Prostate gland (tissue), 2 donors: ENCODE results near the gene DCDC1. TPM values are rescaled to one million over a fixed set of nuclear protein-coding genes. Genes with fewer than 3 reads are reported as not detected.

Experiments
- DNase-seq: peaks from one replicate; pipeline ENCODE4 v3.0.0-alpha.2; 2019; ENCODE audit warnings: low spot score
- H3K27ac ChIP-seq, 2 donors: fragments of 200-600 bp; sonication (generic); 2 replicates each; pipeline ENCODE4 v1.5.1; 2017 to 2019
- H3K27me3 ChIP-seq: fragments of 200-600 bp; sonication (generic); replicated peaks from 2 replicates; pipeline ENCODE4 v1.5.1; 2019; ENCODE audit not compliant: insufficient read depth
- H3K36me3 ChIP-seq, 2 donors: fragments of 200-600 bp; sonication (generic); 1 replicate in 1 of 2; 2 replicates in 1 of 2; pipeline versions ENCODE4 v1.5.1 to v1.8.1; 2017 to 2019
- H3K4me1 ChIP-seq: fragments of 200-600 bp; sonication (generic); replicated peaks from 2 replicates; pipeline ENCODE4 v1.5.1; 2019
- H3K4me3 ChIP-seq, 2 donors: fragments of 200-600 bp; sonication (generic); 2 replicates each; pipeline ENCODE4 v1.5.1; 2017 to 2019
- H3K9me3 ChIP-seq: fragments of 200-600 bp; sonication (generic); 2 replicates; pipeline ENCODE4 v1.5.1; 2017
- CTCF ChIP-seq, 4 experiments: fragments of 200-600 bp in 2 of 4; fragments of 450-650 bp in 2 of 4; sonication (generic) in 2 of 4; IDR thresholded peaks; 1 replicate in 3 of 4; 2 replicates in 1 of 4; pipeline ENCODE4 v1.5.1; 2016 to 2019; ENCODE audit warnings: antibody characterized with exemption in 4 of 4, mild to moderate bottlenecking in 2 of 4, moderate library complexity in 2 of 4
- POLR2A ChIP-seq: fragments of 450-650 bp; IDR thresholded peaks from one replicate; pipeline ENCODE4 v1.6.1; 2016; ENCODE audit warnings: antibody characterized with exemption, mild to moderate bottlenecking
- POLR2AphosphoS5 ChIP-seq: sonication (generic); formaldehyde crosslinking; IDR thresholded peaks from one replicate; pipeline ENCODE4 v1.6.1; 2017; ENCODE audit warnings: antibody characterized with exemption
- WGBS: methylation state at CpG from one replicate; pipeline ENCODE4 v1.1.5; 2018; 5-methylcytosine and 5-hydroxymethylcytosine counted together
- intact Hi-C: fragments of 100-400 bp; cut with DNase I; formaldehyde crosslinking; loops from one replicate; pipeline ENCODE4 v1.14.2; 2022
- total RNA-seq, 2 donors: library from RNA; depleted of rRNA; stranded (reverse); fragments of >200 nt; gene quantifications; one replicate each; pipeline ENCODE4 v1.1.0, GENCODE V29; 2016

The DCDC1 gene
- total RNA-seq, 2 donors from 2014 or later = 0.36 to 2.5 TPM

- H3K36me3 ChIP-seq = no peaks in the 10 kb centered on the region
- TF ChIP-seq POLR2AphosphoS5 = no peak
- peak in 1 of 4 experiments; percentile 35 for TF ChIP-seq CTCF (IDR thresholded peaks at IDR 0.05)
- no peak for TF ChIP-seq POLR2A
- H3K27me3 ChIP-seq = no peaks in the 10 kb centered on the region
- WGBS = 48% methylated on average over 5 of the region's 5 CpGs
- no peaks in the 10 kb centered on the region for H3K9me3 ChIP-seq
- H3K4me1 ChIP-seq = no peaks in the 10 kb centered on the region
- DNase-seq = no peak
- intact Hi-C loops = no loop called here
- no peak overlapping the region for H3K4me3 ChIP-seq
- no peak overlapping the region for H3K27ac ChIP-seq
These were observed 324.2 kb downstream of the DCDC1 start for GRCh38 chr11:31045335-31045734.

GRCh38 chr11:31030138-31030792 is 339.3 kb downstream of the DCDC1 start:
- H3K36me3 ChIP-seq = no peaks in the 10 kb centered on the region
- no peaks in the 10 kb centered on the region for H3K4me1 ChIP-seq
- intact Hi-C loops = no loop called here
- no peak overlapping the region for H3K4me3 ChIP-seq
- H3K27ac ChIP-seq = no peak overlapping the region
- H3K9me3 ChIP-seq = no peaks in the 10 kb centered on the region
- no peak for TF ChIP-seq CTCF (IDR thresholded peaks at IDR 0.05)
- TF ChIP-seq POLR2A = no peak
- no peak for TF ChIP-seq POLR2AphosphoS5
- H3K27me3 ChIP-seq = no peaks in the 10 kb centered on the region
- no peak for DNase-seq
- WGBS = 84% methylated on average over 7 of the region's 7 CpGs

- Histone ChIP-seq H3K9me3 (no peaks in the 10 kb centered on the region), H3K4me3 (no peak overlapping the region), H3K27ac (no peak overlapping the region), H3K36me3 (no peaks in the 10 kb centered on the region), H3K27me3 (no peaks in the 10 kb centered on the region), H3K4me1 (no peaks in the 10 kb centered on the region)
- DNase-seq = no peak
- TF ChIP-seq POLR2AphosphoS5 (no peak), CTCF (IDR thresholded peaks at IDR 0.05) (no peak), POLR2A (no peak)
- intact Hi-C loops = no loop called here
- 81% methylated on average over 6 of the region's 6 CpGs for WGBS
These were observed 343.2 kb downstream of the DCDC1 start for GRCh38 chr11:31026315-31026714.

- no peak overlapping the region for H3K27ac ChIP-seq
These were observed 347.5 kb downstream of the DCDC1 start for GRCh38 chr11:31022080-31022479.

GRCh38 chr11:31019786-31020185 is 349.8 kb downstream of the DCDC1 start:
- DNase-seq = no peak
- Histone ChIP-seq H3K27me3 (no peaks in the 10 kb centered on the region), H3K4me1 (no peaks in the 10 kb centered on the region), H3K27ac (no peak overlapping the region), H3K9me3 (no peaks in the 10 kb centered on the region), H3K4me3 (no peak overlapping the region), H3K36me3 (no peaks in the 10 kb centered on the region)
- intact Hi-C loops = no loop called here
- 71% methylated on average over 4 of the region's 4 CpGs for WGBS
- TF ChIP-seq CTCF (IDR thresholded peaks at IDR 0.05) (no peak), POLR2A (no peak), POLR2AphosphoS5 (no peak)

More at GRCh38 chr11:31022080-31022479, 347.5 kb downstream of the DCDC1 start:
- no peaks in the 10 kb centered on the region for H3K4me1 ChIP-seq
- 48% methylated on average over 2 of the region's 2 CpGs for WGBS
- intact Hi-C loops = no loop called here
- H3K36me3 ChIP-seq = no peaks in the 10 kb centered on the region
- H3K27me3 ChIP-seq = no peaks in the 10 kb centered on the region
- peak; percentile 16 for DNase-seq
- TF ChIP-seq POLR2A (no peak), POLR2AphosphoS5 (peak; percentile 61)
- no peaks in the 10 kb centered on the region for H3K9me3 ChIP-seq
- no peak overlapping the region for H3K4me3 ChIP-seq
